Activated T-helper 2 cell treated with anti-CD3 and anti-CD28 coated beads, Interferon-gamma antibody, Interleukin-2, Interleukin-4, amounts not matched to agents 10 μg/mL and 5 μg/mL and 100 μg/mL, durations not matched to agents 14 hours and 24 hours and 36 hours (primary cell): ENCODE measurements around the gene PRAMEF5. TPM values are rescaled to one million over a fixed set of nuclear protein-coding genes. Genes with fewer than 3 reads are reported as not detected.
"Not testable (repeated sequence)": the region's sequence is repeated elsewhere in the genome, so short reads cannot be mapped to it uniquely, and the experiment has no call there.

Experiments
- DNase-seq: peaks from one replicate; pipeline ENCODE4 v3.0.0; 2021; ENCODE audit warnings: low spot score
- H3K27ac Mint-ChIP-seq: one replicate; pipeline ENCODE4 v1.8.0; 2021; ENCODE audit warnings: mixed read lengths
- H3K27me3 Mint-ChIP-seq: one replicate; pipeline ENCODE4 v1.8.0; 2021; ENCODE audit warnings: low read depth, mixed read lengths
- H3K36me3 Mint-ChIP-seq: one replicate; pipeline ENCODE4 v1.8.0; 2021; ENCODE audit warnings: low read depth, mixed read lengths
- H3K4me1 Mint-ChIP-seq: one replicate; pipeline ENCODE4 v1.8.0; 2021; ENCODE audit warnings: low read depth, mixed read lengths
- H3K4me3 Mint-ChIP-seq: one replicate; pipeline ENCODE4 v1.8.0; 2021; ENCODE audit warnings: low read depth, mild to moderate bottlenecking, moderate library complexity, mixed read lengths
- H3K9me3 Mint-ChIP-seq: one replicate; pipeline ENCODE4 v1.8.0; 2021; ENCODE audit warnings: mixed read lengths
- intact Hi-C: fragments of 100-400 bp; cut with micrococcal nuclease; formaldehyde crosslinking; loops from one replicate; pipeline ENCODE4 v1.15.1; 2023
- total RNA-seq: library from RNA; stranded (reverse); gene quantifications from 2 replicates; pipeline ENCODE4 v1.2.3, GENCODE V29; 2022

Gene PRAMEF5
- total RNA-seq, 1 donor from 2014 or later, result not detected

DNA sequence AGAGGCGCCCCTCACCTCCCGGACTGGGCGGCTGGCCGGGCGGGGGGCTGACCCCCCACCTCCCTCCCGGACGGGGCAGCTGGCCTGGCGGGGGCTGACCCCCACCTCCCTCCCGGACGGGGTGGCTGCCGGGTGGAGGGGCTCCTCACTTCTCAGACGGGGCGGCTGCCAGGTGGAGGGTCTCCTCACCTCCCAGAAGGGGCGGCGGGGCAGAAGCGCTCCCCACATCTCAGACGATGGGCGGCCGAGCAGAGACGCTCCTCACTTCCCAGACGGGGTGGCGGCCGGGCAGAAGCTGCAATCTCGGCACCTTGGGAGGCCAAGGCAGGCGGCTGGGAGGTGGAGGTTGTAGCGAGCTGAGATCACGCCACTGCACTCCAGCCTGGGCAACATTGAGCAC is 44.7 kb downstream of the PRAMEF5 start:
- H3K4me1 Mint-ChIP-seq, H3K36me3 Mint-ChIP-seq, H3K9me3 Mint-ChIP-seq, H3K27me3 Mint-ChIP-seq, H3K4me3 Mint-ChIP-seq, H3K27ac Mint-ChIP-seq, intact Hi-C loops, DNase-seq: not testable (repeated sequence)

DNA sequence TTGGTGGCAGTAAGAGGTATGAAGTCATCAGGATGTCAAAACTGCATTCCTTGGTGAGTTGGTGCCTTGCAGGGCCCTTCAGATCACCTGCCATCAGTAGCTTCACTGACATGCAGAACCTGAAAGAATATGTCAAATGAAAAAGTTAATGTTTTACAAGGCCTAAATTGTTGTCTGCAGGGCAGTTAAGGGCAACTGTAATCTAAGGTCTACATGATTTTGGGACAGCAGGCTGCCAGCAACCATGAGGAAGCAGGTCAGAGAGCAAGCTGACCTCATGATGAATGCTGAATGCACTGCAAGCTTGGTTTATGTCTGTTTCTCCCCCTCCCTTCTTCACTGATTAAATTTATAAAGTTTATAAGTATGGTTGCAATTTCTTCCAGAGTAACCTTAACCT is 48.2 kb downstream of the PRAMEF5 start:
- DNase-seq, H3K4me3 Mint-ChIP-seq, H3K9me3 Mint-ChIP-seq, H3K27me3 Mint-ChIP-seq, H3K4me1 Mint-ChIP-seq, H3K36me3 Mint-ChIP-seq, intact Hi-C loops, H3K27ac Mint-ChIP-seq: not testable (repeated sequence)

DNA sequence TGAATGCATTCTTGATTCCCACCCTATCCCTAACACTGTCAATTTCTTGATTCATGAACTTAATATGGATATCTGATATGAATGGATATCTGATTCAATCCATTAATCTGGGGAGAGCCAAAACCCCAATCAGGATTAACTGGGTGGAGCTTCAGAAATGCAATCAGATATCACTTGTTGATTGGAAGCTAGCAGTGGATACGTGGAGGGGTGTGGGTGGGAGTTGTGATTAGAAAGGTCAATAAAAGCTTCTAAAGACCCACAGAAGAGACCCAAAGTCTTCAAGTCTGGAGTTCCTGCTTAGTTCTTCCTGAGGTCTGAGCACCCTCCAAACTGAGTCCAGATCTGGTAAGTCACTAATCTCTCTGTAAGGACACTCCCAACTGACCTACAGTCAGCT is 49.2 kb downstream of the PRAMEF5 start, which contains the start of gene PRAMEF33:
TSS of gene PRAMEF33 (plus strand) at position 301 of the 400 bp plus-strand sequence. CDS start 2,416 bp downstream, outside the sequence.
- intact Hi-C loops, H3K27ac Mint-ChIP-seq, H3K4me1 Mint-ChIP-seq, H3K36me3 Mint-ChIP-seq, H3K9me3 Mint-ChIP-seq, H3K27me3 Mint-ChIP-seq, DNase-seq, H3K4me3 Mint-ChIP-seq: not testable (repeated sequence)

Other genes with a start within 250 kb of the PRAMEF5 start
- not detected in 2 replicates for gene PRAMEF27, start 197.6 kb upstream of the PRAMEF5 start, total RNA-seq
- gene HNRNPCL3, start 193.4 kb upstream of the PRAMEF5 start, total RNA-seq, result not detected in 2 replicates
- not detected in 2 replicates for gene PRAMEF25, start 183.4 kb upstream of the PRAMEF5 start, total RNA-seq
- gene HNRNPCL2, start 137.3 kb upstream of the PRAMEF5 start, total RNA-seq, result not detected in 2 replicates
- not detected in 2 replicates for gene PRAMEF26, start 98.2 kb upstream of the PRAMEF5 start, total RNA-seq
- not detected in 2 replicates for gene HNRNPCL4, start 88.6 kb upstream of the PRAMEF5 start, total RNA-seq
- gene PRAMEF9, start 82.3 kb upstream of the PRAMEF5 start, total RNA-seq, result not detected in 2 replicates
- not detected in 2 replicates for gene PRAMEF13, start 52.8 kb upstream of the PRAMEF5 start, total RNA-seq
- not detected in 2 replicates for gene PRAMEF18, start 28.0 kb upstream of the PRAMEF5 start, total RNA-seq
- not detected in 2 replicates for gene PRAMEF8, start 30.9 kb downstream of the PRAMEF5 start, total RNA-seq
- gene PRAMEF33, start 49.3 kb downstream of the PRAMEF5 start, total RNA-seq, result not detected in 2 replicates
- gene PRAMEF15, start 61.4 kb downstream of the PRAMEF5 start, total RNA-seq, result not detected in 2 replicates
- not detected in 2 replicates for gene PRAMEF14, start 92.9 kb downstream of the PRAMEF5 start, total RNA-seq
- gene PRAMEF19, start 117.7 kb downstream of the PRAMEF5 start, total RNA-seq, result not detected in 2 replicates
- not detected in 2 replicates for gene PRAMEF17, start 135.4 kb downstream of the PRAMEF5 start, total RNA-seq
- gene PRAMEF20, start 156.3 kb downstream of the PRAMEF5 start, total RNA-seq, result not detected in 2 replicates